ENCODE data around the gene GLA.

The GLA gene

GRCh38 chrX:101395789-101396188 is 11.9 kb downstream of the GLA start:
- no peak for DNase-seq

GRCh38 chrX:101394372-101394771 is 13.4 kb downstream of the GLA start:
- DNase-seq: no peak

- no peak for DNase-seq
These were observed 14.0 kb downstream of the GLA start for GRCh38 chrX:101393530-101394305.

- DNase-seq: no peak
These were observed 15.9 kb downstream of the GLA start for GRCh38 chrX:101391831-101392230.

GRCh38 chrX:101390664-101391525 is 16.8 kb downstream of the GLA start, which contains the start of gene RPL36A:
Gene RPL36A, plus strand, starts transcription at chrX:101391011. Its CDS starts 33 bp downstream, at chrX:101391044.
- DNase-seq: peak; percentile 81

- DNase-seq: no peak
These were observed 19.1 kb downstream of the GLA start for GRCh38 chrX:101388604-101389003.

- no peak for DNase-seq
These were observed 21.2 kb downstream of the GLA start for GRCh38 chrX:101386542-101386885.

- no peak for DNase-seq
These were observed 21.8 kb downstream of the GLA start, which contains the start of gene BTK for GRCh38 chrX:101385795-101386541. Gene BTK, minus strand, starts transcription at chrX:101386191. Its CDS starts 10,907 bp downstream, at chrX:101375284.

- DNase-seq: no peak
These were observed 22.6 kb downstream of the GLA start for GRCh38 chrX:101385026-101385684.

GRCh38 chrX:101383679-101384205 is 24.0 kb downstream of the GLA start:
- DNase-seq: no peak

GRCh38 chrX:101377547-101377946 is 30.2 kb downstream of the GLA start:
- no peak for DNase-seq

GRCh38 chrX:101370888-101371504 is 36.7 kb downstream of the GLA start:
- DNase-seq: no peak

- DNase-seq: no peak
These were observed 38.0 kb downstream of the GLA start for GRCh38 chrX:101369687-101370086.

- no peak for DNase-seq
These were observed 38.9 kb downstream of the GLA start for GRCh38 chrX:101368800-101369199.

- no peak for DNase-seq
These were observed 42.4 kb downstream of the GLA start for GRCh38 chrX:101365301-101365795.

GRCh38 chrX:101362757-101363156 is 45.0 kb downstream of the GLA start:
- DNase-seq: no peak

- DNase-seq: no peak
These were observed 45.6 kb downstream of the GLA start for GRCh38 chrX:101362116-101362515.

- no peak for DNase-seq
These were observed 47.3 kb downstream of the GLA start for GRCh38 chrX:101360390-101360789.

GRCh38 chrX:101359966-101360365 is 47.8 kb downstream of the GLA start:
- no peak for DNase-seq

- no peak for DNase-seq
These were observed 50.4 kb downstream of the GLA start for GRCh38 chrX:101357166-101357795.

GRCh38 chrX:101349193-101349562 is 58.5 kb downstream of the GLA start:
- DNase-seq: no peak
